ENCODE measurements around the gene HEY2. TPM values are rescaled to one million over a fixed set of nuclear protein-coding genes. Genes with fewer than 3 reads are reported as not detected.

Gene HEY2
- total and polyA plus RNA-seq, 2 of the 8 experiments (the other 6 are each of a cell fraction or from before 2014, with no cell fraction given): 9.1 to 16.2 TPM

DNA sequence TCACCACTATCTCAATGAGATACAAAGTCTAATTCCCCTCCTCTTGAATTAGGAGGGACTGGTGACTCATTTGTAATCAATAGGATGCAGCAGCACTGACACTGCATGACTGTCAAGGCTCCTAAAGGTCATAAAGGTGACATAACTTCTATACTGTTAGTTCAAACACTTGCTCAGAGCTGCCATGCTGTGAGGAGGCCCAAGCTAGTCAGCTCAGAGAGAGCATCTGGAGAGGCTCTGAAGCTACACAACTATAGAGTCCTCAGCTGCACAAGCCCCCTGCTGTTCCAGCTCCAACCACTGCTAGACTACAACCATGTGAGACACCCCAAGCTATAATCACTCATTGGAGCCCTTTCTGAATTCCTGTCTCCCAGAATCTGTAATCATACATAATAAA is 17.0 kb upstream of the HEY2 start (continued):
- TF ChIP-seq FOSL1 (IDR thresholded peaks at IDR 0.05; ENCODE audit: insufficient read depth, low read depth, low read length) (no peak), CHD2 (IDR thresholded peaks at IDR 0.05; ENCODE audit: low read length) (no peak), POLR2A (IDR thresholded peaks at IDR 0.05; ENCODE audit: control extremely low read depth in 1 of 2, low read depth in 2 of 2, low read length in 2 of 2) (no peak), GTF2F1 (IDR thresholded peaks at IDR 0.05; ENCODE audit: borderline replicate concordance, low read depth, low read length) (no peak), TCF12 (IDR thresholded peaks at IDR 0.05; ENCODE audit: low read depth, low read length) (no peak), SP4 (IDR thresholded peaks at IDR 0.05; ENCODE audit: low read length) (no peak), EP300 (IDR thresholded peaks at IDR 0.05; ENCODE audit: borderline replicate concordance in 1 of 2, low read depth in 2 of 2, low read length in 2 of 2) (no peak), RAD21 (IDR thresholded peaks at IDR 0.05 in 1 of 2, conservative IDR thresholded peaks at IDR 0.05 in 1 of 2; ENCODE audit: low read depth in 2 of 2, low read length in 2 of 2) (no peak), POU5F1 (IDR thresholded peaks at IDR 0.05; ENCODE audit: low read depth, low read length) (no peak), RXRA (IDR thresholded peaks at IDR 0.05; ENCODE audit: insufficient read depth, low read depth, low read length) (no peak), TEAD4 (IDR thresholded peaks at IDR 0.05; ENCODE audit: low read depth, low read length) (no peak)

Data from H1 (cell line).